Stimulated activated CD8-positive, alpha-beta memory T cell treated with anti-CD3 and anti-CD28 coated beads, Interleukin-4, amount 100 ng/mL, for 4 hours (primary cell): ENCODE measurements around the gene SH3PXD2B.

Experiments
- DNase-seq, 2 donors: peaks; one replicate each; pipeline ENCODE4 v3.0.0-alpha.2; 2020; ENCODE audit warnings: low read depth in 2 of 2, low spot score in 1 of 2

The SH3PXD2B gene

DNA sequence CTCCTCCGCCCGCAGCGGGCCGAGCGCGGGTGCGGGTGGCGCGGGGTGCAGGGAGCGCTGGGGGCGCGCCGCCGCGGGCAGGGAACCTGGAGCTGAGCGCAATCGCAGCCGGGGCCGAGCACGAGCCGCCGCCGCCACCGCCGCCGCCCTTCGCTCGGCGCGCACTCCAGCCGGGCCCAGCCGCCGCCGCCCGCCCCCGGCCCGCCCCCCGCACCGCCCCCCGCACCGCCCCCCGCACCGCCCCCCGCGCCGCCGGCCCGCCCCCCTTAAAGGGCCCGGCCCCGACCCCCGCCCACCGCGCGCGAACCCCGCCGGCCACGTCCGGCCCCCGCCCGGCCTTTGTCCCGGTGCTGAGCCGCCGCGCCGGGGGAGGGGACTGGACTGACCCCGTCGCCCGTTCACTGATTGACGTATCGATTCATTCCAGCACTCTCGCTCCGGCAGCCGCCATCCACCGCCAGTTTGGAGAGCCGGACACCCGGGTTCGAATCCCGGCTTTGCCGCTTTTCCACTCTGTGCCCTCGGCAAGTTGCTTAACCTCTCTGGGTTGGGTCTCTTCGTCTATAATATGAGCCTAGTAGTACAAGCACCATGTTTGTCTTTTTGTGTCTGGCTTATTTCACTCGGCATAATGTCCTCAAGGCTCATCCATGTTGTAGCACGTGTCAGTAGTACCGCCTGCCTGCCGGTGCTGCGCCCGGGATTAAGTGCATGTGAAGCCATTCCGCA, at the start of gene SH3PXD2B:
Gene SH3PXD2B (minus strand): TSS at position 168 of the 729 bp plus-strand sequence. CDS start 173 bp downstream, outside the sequence.
- DNase-seq, result no peak

DNA sequence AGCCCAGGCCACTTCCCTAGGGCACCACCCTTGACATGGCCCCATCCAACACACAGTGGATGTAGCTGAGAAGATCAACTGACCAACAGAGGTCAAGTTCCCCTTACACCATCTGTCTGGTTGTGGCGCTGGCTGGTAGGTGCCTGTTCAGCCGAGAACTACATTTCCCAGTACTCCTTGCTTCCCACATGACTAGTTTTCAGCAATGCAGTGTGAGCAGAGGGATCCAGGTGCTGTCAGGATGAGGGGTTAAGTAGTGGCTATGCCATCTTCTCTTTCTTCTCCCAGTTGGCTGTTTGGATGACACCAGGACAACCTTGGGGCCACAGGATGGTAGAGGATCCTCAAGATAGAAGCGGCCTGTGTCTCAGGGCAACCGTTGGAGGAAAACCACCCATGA, 48.6 kb upstream of the SH3PXD2B start:
- no peak for DNase-seq

DNA sequence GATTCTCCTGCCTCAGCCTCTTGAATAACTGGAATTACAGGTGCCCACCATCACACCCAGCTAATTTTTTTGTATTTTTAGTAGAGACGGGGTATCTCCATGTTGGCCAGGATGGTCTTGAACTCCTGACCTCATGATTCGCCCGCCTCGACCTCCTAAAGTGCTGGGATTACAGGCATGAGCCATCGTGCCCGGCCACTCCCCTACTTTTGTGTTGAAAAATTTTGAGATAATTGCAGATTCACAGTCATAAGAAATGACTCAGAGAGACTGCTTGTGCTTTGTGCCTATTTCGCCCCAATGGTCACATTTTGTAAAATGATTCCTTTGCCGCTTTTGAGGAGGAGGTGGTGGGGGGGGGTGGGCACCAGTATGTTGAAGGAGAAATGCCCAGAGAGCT, 48.1 kb upstream of the SH3PXD2B start:
- no peak for DNase-seq

DNA sequence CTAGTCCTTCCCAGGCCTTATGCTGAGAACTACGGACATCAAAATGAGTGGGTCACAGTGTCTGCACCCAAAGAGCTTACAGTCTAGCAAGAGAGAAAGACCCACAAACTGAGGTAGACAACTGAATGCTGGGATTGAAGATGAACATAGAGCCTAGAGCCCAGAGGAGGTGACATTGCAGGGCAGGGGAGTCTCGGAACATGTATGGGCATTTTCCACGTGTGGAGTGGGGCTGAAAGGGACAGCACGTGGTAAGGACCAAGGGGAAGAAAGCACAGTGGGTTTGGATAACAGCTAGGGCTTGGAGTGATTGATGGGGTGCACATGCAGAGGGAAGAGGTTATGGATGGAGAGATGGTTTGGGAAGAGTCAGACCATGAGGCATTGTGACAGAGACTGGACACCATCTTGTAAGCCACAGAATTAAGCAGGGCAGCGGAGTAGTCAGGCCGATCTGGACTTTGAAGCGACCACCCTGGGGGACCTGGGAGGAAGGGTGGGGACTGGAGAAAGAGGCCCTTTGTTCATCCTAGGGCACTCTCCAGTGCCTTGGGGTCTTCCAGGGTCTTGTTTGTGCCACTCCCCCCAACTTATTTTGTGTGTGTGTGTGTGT, 47.5 kb upstream of the SH3PXD2B start:
- no peak for DNase-seq

DNA sequence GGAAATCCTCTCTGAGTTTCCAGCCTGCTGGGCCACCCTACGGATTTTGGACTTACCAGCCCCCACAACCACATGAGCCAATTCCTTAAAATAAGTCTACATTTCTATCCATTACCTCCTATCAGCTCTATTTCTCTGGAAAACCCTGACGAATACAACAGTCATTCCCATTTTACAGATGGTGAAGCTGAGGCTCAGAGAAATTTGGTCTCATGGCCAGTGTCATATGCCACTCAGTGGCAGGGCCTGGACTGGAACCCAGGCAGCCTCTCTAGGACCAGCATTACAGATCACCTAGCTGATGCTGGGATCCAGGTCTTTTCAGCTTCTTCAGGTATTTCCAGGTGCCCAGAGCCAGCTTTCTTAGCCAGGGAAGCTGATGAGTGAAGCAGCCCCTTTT, 45.0 kb upstream of the SH3PXD2B start:
- DNase-seq, result no peak

DNA sequence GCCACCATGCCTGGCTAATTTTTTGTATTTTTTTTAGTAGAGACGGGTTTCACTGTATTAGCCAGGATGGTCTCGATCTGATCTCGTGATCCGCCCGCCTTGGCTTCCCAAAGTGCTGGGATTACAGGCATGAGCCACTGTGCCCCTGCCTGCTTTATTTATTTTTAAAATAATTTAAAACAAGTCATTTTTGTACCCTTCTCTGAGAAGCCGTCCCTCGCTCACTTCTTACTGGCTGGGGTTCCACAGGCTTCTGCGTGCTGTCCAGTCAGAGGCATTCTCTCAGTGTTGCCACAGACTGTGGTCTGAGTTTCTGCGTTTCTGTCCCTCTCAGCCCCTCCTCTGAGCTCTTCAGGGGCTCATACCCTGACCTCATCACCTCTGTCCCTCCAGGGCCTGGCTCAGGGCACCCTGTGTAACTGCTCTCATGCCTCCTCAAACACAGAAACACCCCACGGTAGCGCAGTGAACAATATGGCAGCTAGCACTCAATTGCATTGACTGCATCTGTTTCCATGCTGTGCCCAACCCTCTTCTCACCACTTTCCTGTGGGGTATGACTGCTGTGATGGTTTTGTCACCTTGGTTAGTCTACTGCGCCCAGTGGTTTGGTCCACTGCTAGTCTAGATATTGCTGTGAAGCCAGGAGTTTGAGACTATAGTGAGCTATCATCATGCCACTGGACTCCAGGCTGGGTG, 44.3 kb upstream of the SH3PXD2B start:
- DNase-seq, result no peak

DNA sequence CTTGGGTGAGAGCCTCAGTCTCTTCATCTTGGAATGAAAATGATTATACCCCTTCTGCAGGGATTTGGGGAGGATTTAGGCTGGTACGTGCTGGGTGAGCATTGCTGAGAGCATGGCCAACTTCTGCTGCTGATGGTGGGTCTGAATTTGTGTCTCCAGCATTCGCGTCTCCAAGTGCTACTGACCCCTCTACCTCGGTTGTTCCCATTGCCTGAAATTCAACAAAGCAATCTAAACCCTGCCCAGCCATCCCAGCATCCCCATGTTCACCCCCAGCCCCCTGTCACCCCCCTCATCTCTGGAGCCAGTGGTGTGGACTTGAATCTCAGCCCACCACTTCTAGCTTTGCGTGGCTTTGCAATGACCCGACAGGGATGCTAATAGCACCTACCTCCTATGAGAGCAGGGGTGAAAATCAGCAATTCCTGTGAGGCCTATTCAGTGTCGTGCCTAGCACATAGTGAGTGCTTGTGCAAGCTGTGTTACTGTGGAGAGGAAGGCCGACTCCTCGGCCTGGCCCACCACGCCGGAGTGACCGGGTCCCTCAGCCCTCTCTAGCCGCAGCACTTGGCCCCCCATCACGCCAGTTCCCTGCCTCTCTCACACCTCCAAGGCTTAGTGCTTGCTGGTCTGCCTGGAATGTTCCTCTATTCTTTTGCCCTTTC, 43.4 kb upstream of the SH3PXD2B start:
- DNase-seq, result no peak

DNA sequence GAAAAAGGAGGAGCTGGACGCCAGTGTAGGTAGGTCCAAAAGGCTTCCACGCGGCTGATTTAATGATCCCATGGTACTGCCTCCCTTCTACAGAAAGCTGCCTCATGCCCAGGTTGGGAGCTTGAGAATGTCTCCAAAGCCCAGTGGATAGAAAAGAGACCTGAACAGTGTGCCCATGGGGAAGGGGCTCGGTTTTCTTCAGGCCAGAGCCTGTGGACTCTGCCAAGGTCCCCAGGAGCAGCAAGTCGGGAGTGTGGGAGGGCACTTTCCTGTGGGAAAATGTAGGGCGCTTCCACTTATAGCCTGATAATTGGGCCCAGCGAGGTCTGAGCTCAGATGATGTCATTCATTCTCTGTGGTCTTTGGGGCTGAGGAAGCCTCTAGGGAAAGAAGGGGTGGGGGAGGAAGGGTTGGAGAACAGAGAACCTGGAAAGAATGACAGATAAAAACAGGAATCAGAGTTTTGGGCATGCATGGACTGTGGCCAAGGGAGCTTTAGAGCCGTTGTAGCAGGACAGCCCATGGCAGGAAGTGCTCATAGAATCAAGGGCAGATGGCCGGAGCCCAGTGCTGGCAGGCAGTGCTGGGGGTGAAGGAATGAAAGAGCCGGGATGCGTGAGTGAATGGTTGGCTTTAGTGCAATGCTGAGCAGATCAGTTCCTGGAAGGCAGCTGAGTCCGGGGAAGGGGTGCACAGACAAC, 42.5 kb upstream of the SH3PXD2B start:
- DNase-seq, result no peak

DNA sequence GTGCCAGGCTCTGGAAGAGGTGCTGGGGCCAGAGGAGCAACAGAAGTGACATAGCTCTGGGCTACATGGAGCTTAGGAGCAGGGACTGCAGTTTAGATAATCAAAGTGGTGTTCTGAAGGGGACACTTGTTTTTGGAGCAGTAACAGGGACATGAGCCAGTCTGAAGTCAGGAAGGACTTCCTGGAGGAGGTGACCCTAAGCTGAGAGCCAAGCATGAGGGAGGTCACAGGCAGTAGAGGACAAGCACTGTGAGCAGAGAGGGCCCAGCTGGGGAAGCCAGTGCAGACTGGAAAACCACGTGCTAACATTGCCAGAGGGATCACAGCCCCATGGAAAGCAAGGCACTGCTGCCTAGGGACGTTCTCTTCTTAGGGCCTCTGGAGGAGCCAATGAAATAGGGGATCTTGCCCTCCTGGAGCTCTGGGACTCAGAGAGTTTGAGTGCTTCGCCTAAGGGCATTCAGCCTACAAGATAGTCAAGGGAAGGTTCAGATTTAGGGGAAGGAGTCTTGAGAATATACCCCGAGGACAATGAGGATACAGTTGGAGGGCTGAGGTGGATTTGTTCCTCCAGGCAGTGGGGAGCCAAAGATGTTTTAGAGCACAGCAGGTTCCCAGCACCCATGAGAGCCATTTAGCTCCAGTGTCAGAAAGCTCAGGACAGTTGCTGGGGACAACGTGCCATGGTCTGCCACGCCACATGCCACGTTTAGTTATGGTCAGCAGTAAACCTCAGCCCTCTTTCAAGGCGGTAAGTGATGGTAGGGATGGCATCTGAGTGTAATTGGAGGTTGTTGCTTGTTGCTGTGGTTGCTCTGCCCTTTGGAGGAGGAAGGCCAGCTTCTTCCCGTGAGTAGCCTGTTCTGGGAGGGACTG, 40.5 kb upstream of the SH3PXD2B start:
- no peak for DNase-seq

DNA sequence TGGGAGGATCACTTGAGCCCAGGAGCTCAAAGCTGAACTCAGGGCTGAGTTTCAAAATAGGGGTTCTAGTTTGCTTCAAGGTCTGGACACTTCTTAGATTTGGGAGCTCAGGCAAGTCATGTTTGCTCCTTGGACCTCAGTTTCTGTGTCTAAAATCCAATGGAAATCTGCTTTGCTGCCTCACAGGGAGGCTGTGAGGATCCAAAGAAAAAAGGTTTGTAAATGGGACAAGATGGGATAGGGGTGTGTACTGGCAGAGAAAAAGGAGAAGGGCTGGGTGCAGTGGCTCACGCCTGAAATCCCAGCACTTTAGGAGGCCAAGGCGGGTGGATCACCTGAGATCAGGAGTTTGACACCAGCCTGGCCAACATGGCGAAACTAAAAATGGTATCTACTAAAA, 39.6 kb upstream of the SH3PXD2B start:
- DNase-seq, result no peak

DNA sequence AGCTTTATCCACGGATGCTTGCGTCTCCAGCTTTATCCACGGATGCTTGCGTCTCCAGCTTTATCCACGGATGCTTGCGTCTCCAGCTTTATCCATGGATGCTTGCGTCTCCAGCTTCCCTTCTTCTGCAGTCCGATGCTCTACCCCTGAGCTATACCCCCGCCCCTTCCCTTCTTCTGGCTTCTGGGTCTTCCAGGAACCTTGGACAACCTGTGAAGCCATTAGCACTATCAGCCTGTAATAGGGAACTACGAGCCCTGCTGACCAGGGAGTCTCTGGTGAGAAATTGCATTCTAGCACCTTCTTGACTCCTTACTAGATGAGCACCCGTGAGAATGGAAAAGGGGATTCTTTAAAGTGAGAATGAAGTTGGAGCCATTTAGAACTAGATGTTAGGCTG, 39.1 kb upstream of the SH3PXD2B start:
- DNase-seq, result no peak

DNA sequence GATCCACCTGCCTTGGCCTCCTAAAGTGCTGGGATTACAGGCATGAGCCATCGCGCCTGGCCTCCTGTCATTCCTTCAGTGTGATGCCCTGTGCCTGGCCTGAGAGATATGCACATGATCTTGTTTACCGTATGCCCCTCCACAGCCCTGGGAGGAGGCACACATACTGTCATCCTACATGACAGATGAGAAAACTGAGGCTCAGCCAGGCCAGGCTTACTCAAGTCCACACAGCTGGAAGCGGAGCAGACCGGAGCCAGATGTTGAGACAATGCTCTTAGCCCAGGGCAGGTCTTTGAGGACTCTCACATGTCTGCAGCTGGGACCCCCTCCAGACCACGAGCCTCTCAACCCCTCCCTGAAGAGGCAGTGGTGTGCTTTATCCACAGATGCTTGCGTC, 38.7 kb upstream of the SH3PXD2B start:
- no peak for DNase-seq

DNA sequence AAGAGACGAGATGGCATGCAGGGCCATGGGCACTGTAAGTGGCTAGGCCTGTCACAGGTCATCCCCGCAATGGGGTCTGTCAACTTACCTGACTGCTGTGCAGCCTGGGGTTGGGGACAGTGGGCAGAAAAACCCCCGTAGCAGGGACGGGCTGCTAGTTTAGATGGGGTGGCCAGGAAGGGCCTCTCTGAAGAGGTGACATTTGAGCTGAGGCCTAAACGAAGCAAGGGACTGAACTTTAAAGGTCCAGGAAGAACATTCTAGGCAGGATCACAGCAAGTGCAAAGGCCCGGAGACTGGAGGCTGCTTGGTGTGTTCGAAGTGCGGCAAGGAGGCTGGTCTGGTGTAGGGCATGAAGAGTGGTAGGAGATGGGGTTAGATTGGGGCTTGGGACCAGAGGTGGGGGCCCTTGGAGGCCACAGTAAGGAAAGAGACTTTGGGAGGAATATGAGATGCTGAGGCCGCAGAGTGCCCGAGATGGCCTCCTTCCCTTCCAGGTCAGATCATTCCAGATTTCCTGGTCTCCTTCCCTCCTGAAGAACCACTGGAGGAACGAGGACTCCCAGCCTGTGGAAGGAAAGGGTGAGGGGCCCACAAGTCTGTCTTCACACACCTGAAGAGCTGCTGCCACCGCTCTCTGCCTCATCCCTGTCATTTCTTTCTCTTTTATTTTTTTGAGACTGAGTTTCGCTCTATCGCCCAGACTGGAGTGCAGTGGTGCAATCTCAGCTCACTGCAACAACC, 37.9 kb upstream of the SH3PXD2B start:
- no peak for DNase-seq

DNA sequence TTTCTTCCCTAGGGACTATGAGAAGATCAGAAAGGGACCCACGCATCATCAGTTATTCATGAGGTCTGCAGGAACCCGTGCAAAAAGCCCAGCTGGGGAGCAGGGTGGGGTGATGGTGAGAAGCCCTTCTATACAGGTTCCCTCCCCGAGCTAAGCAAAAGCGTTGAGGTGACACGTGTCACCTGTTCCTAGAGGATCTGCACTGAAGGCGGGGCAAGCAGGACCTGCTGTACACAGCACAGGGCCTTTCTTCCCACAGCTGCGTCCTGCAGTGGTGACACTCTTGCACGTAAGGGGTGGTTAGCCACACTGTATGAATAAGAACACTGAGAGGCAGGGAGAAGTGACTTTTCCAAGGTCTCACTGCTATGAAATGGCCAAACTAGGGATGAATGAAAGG, 37.2 kb upstream of the SH3PXD2B start:
- no peak for DNase-seq

DNA sequence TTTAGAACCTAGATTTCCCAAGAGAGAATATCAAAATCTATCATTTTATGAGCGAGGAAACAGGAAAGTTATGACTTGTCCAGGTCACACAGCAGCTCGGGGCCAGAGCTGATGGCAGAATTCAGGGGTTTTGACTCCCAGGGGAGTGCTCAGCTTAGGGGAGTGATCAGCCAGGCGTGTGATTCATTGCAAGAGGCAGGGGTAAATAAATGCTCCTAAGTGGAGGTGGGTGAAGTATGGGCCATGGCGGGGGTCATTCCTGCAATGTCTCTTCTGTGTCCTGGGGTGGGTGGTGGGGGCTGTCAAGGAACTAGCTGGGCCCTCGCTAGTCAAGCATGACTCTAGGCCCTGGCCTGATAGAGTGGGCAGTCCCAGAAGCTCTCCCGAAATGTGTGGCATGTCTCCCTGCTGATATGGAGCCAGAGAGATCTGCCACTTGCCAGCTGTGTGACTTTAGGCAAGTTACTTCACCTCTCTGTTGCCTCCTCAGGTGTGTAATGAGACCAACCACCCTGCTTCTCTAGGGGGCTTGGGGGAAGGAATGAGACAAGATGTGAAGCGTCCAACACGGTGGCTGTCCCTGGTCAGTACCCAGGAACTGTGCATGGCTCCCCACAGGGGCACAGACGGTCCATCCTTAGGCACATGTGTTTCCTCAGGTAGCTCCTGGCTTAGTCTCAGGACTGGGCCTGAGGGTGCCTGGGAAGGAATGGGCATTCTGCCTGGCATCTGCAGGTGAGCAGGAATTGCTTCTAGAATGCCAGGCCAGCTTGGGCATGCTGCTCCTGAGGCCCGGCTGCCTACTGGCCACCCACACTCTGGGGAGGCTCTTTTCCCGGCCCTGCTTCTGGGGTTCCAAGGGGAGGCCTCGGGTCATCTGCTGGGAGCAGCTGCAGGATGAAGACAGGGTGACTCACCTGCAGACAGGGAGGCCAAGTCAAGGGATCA, 36.5 kb upstream of the SH3PXD2B start:
- no peak for DNase-seq

DNA sequence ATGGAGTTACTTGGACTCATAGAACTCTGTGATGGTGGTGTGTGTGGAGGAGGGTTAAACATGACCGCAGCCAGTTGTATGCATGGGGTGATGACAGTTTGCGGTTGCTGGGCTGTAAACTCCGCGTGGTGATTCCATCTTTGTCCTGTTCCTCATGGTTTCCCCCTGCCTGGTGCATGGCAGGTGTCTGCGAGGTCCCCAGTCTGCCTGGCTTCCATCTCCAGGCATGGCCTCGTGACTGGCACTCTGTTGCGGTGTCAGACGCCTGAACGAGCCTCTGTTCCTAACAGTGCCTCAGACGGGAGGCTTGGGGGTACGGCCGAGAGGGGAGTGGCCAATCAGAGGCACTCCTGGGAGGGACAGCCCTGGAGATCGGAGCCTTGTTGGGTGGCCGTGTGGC, 33.9 kb upstream of the SH3PXD2B start:
- no peak for DNase-seq

DNA sequence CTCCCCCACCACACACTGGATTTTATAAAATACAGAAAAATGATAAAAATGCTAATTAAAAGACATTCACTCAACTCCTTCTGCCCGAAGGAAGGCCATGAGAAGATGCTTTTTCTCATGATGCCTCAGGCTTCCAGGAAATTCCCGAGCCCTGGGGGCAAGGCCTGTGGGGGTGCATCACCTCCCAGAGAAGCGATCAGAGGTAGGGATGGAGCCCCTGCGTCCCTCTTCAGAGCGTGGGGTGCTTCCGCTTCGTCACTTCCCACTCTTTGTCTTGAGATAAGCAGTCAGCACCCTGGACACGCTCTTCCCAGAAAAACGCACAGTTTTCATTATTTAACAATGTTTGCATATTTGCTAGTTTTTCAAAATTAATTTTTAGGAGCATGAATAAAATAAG, 33.3 kb upstream of the SH3PXD2B start:
- no peak for DNase-seq

DNA sequence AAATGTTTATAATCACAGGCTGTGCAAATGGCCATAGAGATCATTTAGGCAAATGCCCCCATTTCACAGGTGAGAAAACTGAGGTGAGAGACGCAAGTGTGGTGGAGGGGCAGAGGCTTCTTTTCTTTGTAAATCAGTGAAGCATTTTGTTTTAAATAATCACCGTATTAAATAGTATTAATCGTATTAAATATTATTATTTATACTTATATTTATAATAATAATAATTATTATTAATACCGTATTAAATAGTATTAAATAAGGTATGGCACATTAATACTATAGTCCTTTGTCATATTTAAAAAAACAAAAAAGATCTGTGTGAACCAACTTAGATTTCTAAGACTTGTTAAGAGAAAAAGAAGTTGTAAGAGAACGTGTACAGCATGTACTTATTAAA, 32.6 kb upstream of the SH3PXD2B start:
- no peak for DNase-seq

DNA sequence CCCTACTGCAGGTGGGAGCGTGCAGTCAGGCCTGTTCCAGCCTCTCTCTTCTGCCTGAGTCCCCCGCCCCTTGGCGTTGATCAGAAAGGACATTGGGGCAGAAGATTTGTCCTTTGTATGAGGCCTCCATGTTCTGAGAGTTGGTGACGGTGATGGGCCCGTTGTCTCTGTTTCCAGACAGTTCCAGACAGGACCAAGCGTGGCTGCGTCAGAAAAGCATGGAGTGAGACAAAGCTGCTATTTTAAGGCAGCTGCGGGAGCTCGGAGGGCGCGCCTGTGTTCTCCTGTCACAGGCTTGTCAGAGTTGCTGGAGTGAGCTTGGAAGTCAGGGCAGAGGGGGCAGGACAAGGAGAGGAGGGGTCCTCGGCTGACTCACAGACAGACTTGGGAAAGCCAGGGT, 32.1 kb upstream of the SH3PXD2B start:
- no peak for DNase-seq
